Erythroblast (primary cell): ENCODE data around the gene METRNL.
"Not testable (repeated sequence)": the region's sequence is repeated elsewhere in the genome, so short reads cannot be mapped to it uniquely, and the experiment has no call there.

Source experiments
- DNase-seq, 2 experiments: peaks; one replicate each; lab custom pipeline; 2025; lab: John Stamatoyannopoulos, UW
- GATA1 ChIP-seq: IDR thresholded peaks from 2 replicates; pipeline ENCODE4 v1.6.1; 2011; ENCODE audit warnings: low read depth, mild to moderate bottlenecking, control low read depth, low read length, moderate library complexity
- POLR2A ChIP-seq: IDR thresholded peaks from 2 replicates; pipeline ENCODE4 v1.6.1; 2011; ENCODE audit warnings: mild to moderate bottlenecking, low read length

METRNL gene

DNA sequence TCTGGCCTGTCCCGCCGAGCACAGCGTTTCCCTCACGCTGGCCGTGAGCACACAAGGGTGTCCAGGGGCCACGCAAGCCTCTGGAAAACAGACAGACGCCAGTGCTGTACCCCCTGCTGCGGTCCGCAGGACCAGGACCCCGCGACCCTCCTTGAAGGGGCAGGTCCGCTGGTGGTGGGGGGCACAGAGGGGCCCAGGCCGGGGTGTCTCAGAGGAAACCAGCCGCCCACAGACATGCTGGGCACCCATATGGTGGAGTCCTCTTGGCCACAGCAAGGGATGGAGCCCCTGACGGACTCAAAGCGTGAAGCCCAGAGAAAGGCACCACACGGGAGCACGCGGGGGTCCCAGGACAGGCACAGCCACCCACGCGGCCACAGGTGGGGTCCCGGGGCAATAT lies 34.4 kb downstream of the METRNL start:
- TF ChIP-seq POLR2A (no peak), GATA1 (no peak)
- no peak for DNase-seq

DNA sequence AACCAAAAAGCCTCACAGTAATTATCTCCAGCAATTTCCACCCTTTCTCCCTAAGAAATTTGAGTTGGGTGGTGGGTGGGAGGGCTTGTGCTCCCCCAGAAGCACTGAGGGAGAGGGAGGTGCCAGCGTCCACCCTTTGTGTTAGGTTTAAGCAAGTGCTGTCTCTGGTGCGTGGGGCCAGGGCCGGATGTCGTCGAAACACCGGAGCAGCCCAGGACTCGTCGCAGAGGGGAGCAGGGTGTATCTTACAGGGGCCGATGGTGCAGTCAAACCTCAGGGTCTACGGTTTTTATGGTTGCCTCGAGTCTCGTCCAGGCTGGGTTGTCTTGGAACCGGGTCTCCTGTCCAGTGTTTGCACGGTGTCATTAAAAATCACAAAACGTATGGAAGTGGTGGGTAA lies 35.3 kb downstream of the METRNL start:
- no peak for DNase-seq
- TF ChIP-seq POLR2A (no peak), GATA1 (no peak)

DNA sequence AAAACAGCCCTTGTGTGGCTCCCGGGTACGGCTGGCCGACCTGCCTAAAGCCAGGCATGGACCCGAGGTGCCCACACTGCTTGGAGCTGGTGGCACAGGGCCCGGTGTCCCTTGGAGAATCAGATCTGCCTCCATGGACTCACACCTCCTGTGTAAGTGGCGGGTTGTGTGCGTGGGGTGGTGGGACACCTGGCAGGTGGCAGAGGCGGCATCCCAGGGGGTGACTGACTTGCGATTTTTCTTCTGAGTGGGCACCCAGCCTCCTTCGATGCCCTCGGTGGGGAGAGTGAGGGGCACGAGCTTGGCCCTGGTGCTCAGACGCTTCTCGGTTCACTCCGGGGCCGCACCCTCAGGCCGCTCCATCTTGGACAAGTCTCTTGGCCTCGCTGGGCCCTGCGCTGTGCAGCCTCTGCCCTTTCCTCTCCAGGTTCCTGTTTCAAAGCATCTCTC lies 35.8 kb downstream of the METRNL start:
- TF ChIP-seq GATA1 (no peak), POLR2A (no peak)
- no peak for DNase-seq

DNA sequence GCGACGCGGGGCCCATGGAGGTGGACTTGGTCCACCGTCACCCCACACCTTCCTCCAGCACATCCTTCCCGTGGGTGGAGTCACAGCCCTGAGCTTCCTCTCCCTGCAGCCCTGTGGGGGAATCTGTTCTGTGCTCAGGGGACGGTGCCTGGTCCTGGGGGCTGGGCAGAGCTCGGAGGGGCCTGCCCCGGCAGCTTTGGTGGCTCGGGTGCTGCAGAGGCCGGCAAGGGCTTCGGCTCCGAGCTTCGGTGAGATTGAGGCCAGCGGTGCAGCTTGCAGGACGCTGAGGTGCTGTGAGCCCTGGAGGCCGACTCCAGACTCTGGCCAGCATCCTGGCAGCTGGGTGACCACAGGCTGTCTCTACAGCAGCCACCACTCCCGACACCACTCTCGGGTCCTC lies 36.4 kb downstream of the METRNL start:
- TF ChIP-seq GATA1 (no peak), POLR2A (no peak)

DNA sequence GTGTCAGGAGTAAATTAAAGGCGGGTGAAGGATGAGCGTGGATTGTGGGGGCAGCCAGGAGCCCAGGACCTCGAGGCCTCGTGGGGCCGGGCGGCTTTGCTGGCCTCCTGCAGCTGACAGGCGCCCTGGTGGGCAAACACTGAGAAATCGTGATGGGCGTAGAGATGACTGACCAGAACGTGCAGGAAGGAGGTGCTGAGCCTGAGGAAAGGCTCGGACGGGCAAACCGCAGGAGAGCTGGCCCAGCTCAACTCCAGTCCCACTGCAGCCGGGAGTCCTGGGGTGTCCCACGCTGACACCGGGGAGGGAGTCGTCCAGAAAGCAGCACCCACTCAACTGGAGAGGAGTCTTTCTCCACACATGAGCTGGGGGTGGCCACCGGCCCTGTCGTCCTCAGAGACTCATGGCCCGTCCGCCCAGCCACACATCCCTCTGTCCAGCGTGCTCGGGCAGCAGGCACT lies 36.9 kb downstream of the METRNL start:
- TF ChIP-seq POLR2A, result no peak
- no peak for TF ChIP-seq GATA1
- no peak for DNase-seq

More for the DNA sequence above, 36.4 kb downstream of the METRNL start:
- no peak for DNase-seq

DNA sequence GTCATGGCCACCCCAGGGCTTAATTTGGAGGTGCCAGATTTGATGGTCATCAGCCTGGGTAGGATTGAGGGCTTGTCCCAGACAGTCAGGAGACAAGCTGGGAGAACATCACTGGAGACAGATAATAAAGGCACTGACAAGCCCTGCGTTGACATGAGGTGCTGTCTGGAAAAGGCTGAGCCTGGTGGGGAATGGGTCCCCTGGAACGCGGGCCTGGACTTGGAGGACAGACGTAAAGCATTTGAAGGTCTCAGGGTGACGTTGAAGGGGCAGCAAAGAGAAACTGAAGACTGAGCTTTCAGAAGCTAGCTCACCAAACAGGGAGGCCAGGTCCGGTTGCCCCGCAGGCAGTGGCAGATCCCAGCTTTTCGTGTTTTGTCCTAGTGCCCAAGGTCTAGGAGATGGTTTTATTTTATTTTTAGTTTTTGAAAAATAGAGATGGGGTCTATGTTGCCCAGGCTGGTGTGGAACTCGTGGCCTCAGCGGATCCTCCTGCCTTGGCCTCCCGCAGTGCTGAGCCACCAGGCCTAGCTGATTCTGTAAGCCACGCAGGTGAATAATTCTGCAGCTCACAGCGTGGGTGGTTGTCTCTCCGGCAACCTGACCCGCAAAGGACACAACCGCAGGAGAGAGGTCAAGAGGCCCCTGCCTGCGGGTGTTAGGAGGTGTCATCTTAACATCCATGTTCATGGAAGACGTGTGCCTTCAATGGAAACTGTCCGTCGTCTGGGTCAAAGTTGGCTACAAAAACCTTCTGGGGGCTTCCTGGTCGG lies 37.6 kb downstream of the METRNL start:
- TF ChIP-seq POLR2A, result no peak
- TF ChIP-seq GATA1, result no peak

DNA sequence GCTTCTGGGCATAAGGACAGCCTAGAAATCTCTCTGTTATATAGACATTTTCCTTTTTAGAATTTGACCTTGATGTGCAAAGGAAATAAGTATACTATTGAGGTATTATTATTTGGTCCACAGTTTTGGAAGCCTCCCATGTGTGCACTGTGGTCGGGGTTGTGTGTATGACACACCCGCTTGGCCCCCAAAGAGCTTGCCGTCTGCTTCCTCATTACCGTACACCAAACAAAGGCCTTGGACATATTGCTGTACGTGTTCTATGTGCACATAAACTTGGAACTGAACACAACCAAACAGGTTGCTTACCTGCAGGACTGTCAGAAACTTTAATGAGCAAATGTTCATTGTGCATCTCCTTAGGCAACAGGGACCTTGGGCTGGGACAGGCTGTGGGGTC lies 38.2 kb downstream of the METRNL start:
- DNase-seq, result no peak
- TF ChIP-seq POLR2A (no peak), GATA1 (no peak)

More for the DNA sequence above, 37.6 kb downstream of the METRNL start:
- no peak for DNase-seq

DNA sequence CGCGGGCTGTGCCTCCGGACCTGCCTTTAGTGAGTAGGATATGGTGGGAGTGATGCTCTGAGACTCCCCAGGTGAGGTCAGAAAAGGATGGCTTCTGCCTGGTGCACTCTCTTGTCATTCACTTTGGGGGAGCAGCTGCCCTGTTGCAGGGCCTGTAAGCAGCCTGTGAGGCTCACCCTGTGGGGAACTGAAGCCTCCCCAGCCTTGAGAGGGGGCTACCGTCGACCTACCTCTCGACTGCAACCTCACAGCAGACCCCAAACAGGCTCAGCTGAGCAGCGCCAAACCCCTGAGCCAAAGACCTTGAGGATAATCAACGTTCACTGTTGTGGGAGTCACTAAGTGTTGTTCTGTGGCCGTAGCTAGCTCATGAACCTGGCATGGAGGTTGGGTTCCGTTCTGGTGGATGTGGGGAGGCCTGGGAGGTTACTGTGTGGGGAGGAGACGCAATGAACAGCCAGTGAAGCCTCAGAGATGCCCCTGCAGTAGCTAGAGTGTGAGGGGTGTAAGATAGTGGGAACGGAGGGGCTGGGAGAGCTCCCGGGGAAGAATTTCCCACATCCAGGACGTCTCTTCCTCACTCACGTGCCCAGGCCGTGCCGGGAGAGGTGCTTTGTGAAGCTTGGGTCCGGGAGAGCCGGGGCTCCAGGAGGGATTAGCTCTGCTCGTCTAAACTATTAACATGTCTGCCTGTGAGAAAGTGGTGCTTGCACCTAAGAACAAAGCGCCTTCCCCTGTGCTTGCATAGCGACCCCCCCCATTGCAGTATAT lies 38.8 kb downstream of the METRNL start:
- TF ChIP-seq GATA1 (no peak), POLR2A (no peak)
- no peak for DNase-seq

DNA sequence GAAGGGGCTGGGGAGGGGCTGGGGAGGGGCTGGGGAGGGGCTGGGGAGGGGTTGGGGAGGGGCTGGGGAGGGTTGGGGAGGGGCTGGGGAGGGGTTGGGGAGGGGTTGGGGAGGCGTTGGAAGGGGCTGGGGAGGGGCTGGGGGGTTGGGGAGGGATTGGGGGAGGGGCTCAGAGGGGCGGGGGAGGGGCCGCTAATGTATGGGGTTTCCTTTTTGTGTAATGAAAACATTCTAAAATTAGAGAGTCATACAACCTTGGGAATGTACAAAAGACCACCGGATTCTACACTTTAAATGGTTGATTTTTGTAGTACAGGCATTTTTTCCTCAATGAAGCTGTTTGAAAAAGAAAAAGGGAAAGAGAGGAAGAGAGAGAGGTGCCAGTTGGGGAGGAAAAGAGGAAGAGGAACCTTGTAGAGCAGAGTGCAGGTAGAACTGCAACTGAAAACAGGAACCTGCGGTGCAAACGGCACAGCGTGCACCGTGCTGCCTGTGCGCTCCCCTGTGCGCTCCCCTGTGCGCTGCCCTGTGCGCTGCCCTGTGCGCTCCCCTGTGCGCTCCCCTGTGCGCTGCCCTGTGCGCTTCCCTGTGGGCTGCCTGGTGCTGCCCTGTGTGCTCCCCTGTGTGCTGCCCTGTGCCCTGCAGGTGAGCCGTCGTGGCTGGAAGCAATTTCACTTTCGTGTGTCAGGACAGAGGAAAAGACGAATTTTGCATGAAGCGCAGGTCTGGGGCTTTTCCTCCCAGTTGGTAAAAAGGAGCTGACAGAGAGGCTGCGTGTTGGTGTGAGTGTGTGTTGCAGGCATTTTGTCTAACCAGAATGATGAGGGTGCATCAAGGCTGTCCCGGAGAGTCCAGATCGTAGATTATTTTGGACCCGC lies 40.8 kb downstream of the METRNL start:
- peak; percentile 35 to 41 for DNase-seq

DNA sequence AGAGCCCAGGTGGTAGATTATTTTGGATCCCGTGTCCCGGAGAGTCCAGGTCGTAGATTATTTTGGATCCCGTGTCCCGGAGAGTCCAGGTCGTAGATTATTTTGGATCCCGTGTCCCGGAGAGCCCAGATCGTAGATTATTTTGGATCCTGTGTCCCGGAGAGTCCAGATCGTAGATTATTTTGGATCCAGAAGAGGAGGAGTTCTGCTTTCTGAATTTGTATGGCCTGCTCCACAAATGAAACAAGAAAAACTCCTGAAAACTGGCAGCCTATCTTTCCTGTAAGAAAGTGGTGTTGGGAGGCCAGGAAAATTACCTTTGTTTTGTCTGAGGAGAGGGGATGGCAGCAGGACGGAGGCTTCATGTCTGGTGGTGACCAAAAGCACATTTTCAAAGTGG lies 42.1 kb downstream of the METRNL start:
- DNase-seq, result not testable (repeated sequence)

More for the DNA sequence above, 40.8 kb downstream of the METRNL start:
- no peak for TF ChIP-seq GATA1
- TF ChIP-seq POLR2A, result no peak

DNA sequence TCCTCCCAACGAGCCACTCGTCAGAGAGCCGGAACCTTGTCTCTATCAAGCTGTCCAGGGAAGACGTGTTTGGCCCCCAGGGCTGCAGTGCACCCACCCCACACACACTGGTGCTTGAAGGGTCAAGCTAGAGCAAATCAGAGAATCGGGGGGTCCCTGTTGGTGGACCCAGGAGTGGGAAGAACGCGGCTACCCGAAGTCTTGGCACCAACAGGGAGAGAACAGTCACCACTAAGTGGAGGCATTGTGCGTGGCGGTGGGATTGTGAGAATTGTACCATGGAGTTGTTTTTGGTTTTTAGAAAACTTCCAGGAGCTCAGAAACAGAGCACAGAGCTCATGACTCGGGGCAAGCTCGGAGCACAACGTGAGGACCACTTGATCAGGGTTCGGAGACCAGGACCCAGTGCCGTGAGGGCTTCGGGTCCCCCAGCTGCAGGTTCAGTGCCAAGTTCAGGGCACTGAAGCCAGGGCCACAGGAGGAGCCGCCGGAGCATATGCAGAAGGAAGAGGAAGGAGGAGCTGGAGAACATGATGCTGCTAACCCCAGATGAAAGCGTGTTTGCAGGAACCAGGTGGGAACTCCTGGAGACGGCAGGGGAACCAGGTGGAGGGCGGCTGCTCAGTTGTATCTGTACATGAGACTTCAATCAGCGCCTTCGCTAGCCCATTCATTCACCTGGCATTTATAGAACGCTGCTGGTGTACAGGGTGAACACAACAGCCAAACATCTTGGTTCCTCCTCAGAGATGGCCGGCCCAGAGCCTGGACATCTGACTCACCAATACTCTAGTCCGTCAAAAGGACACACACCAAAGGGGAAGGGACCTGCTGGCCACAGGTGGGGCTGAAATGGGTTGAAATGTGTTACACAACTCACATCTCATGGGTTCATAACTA lies 42.8 kb downstream of the METRNL start:
- DNase-seq, result no peak
- TF ChIP-seq POLR2A (no peak), GATA1 (no peak)

DNA sequence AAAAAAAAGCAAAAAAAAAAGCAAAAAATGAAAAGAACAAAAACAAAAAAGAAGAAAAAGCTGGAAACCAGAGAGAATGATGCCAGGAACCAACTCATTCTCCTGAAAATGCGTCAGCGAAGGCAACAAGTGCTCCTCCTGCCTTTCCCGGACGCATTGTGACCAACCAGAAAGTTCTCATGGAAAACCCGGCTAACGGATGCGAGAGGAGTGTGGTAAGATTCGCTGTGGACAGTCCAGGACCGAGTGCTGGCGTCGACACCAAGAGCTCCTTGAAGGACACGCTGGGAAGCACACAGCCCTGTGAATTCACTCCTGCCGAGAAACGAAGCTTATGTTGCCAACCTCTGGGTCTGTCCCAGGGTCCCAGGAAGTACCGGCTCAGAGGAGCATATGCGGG lies 43.4 kb downstream of the METRNL start:
- DNase-seq, result no peak
- TF ChIP-seq GATA1 (no peak), POLR2A (no peak)
